HepG2 (cell line): Measurements from ENCODE around the gene COL4A3. TPM values are rescaled to one million over a fixed set of nuclear protein-coding genes. Genes with fewer than 3 reads are reported as not detected.

Source experiments
- ATAC-seq: fragments of 200-7000 bp; cut with Tn5 transposase; 3 replicates; pipeline ENCODE4 v1.9.1; 2020; ENCODE audit warnings: mild to moderate bottlenecking, moderate library complexity
- BruUV-seq: library from RNA; stranded (reverse); fragments of 400-500 nt; replicated peaks from 2 replicates; lab custom pipeline; 2021; lab: Mats Ljungman, UMichigan
- CTCF ChIA-PET: fragments of 300-600 bp; formaldehyde crosslinking; extraction: SDS; loops from one replicate; lab custom pipeline; 2021; ENCODE audit warnings: low total read pairs, inconsistent platforms, low intra/inter-chr PET ratio; lab: Yijun Ruan, JAX
- POLR2A ChIA-PET: fragments of 350-600 bp; sonication (Branson Sonifier 250); formaldehyde crosslinking; loops from one replicate; lab custom pipeline; 2020; ENCODE audit warnings: antibody characterized with exemption, inconsistent platforms; lab: Yijun Ruan, JAX
- DNase-seq: peaks from one replicate; pipeline ENCODE4 v3.0.0-alpha.2; 2015; ENCODE audit warnings: low spot score
- FAIRE-seq: peaks from 3 replicates; lab custom pipeline; 2011; peaks lifted over from hg19 to GRCh38; lab: Jason Lieb, UNC
- H2AFZ ChIP-seq: one replicate; pipeline ENCODE4 v1.6.1; 2011; ENCODE audit warnings: low read length, inconsistent platforms
- H3K27ac ChIP-seq: fragments of 300-600 bp; 3 replicates; pipeline ENCODE4 v1.8.0; 2011; ENCODE audit warnings: mixed run types, mild to moderate bottlenecking, mixed read lengths, low read length, inconsistent platforms; ENCODE audit not compliant: insufficient read depth; ENCODE audit errors: extremely low read length
- H3K27me3 ChIP-seq, 2 experiments: fragments of 200-600 bp in 1 of 2; 2 replicates in 1 of 2; 3 replicates in 1 of 2; pipeline versions ENCODE4 v1.6.0 to v1.8.0; 2011; ENCODE audit warnings: low read length in 2 of 2, mild to moderate bottlenecking in 2 of 2, moderate library complexity in 2 of 2, inconsistent platforms in 1 of 2; ENCODE audit not compliant: insufficient read depth in 2 of 2, control insufficient read depth in 1 of 2
- H3K36me3 ChIP-seq, 2 experiments: fragments of 200-600 bp in 1 of 2; replicated peaks in 1 of 2; 2 replicates in 1 of 2; 3 replicates in 1 of 2; pipeline versions ENCODE4 v1.5.1 to v1.8.0; 2011; ENCODE audit warnings: low read length in 2 of 2, inconsistent platforms in 1 of 2; ENCODE audit not compliant: insufficient read depth in 2 of 2, control insufficient read depth in 1 of 2
- H3K4me1 ChIP-seq: 2 replicates; pipeline ENCODE4 v1.5.1; 2012; ENCODE audit warnings: low read length, inconsistent platforms; ENCODE audit not compliant: insufficient read depth
- H3K4me2 ChIP-seq: 2 replicates; pipeline ENCODE4 v1.6.0; 2011; ENCODE audit warnings: low read depth, low read length, inconsistent platforms
- H3K4me3 ChIP-seq, 3 experiments: fragments of 200-600 bp in 1 of 3; sonication (generic), shearing (Covaris generic) in 1 of 3; replicated peaks in 1 of 3; 2 replicates each; pipeline ENCODE4 v1.5.1; 2011 to 2016; ENCODE audit warnings: low read length in 3 of 3, inconsistent platforms in 2 of 3, low read depth in 2 of 3, mild to moderate bottlenecking in 2 of 3, control low read depth in 1 of 3, mixed read lengths in 1 of 3; ENCODE audit not compliant: insufficient read depth in 1 of 3
- H3K79me2 ChIP-seq: one replicate; pipeline ENCODE4 v1.6.1; 2011; ENCODE audit warnings: low read length, inconsistent platforms; ENCODE audit not compliant: insufficient read depth
- H3K9ac ChIP-seq: 2 replicates; pipeline ENCODE4 v1.6.0; 2011; ENCODE audit warnings: mild to moderate bottlenecking, low read depth, low read length, inconsistent platforms; ENCODE audit not compliant: insufficient read depth
- H3K9me3 ChIP-seq: 2 replicates; pipeline ENCODE4 v1.5.1; 2012; ENCODE audit warnings: mild to moderate bottlenecking, low read length
- H4K20me1 ChIP-seq: 2 replicates; pipeline ENCODE4 v1.6.0; 2011; ENCODE audit warnings: inconsistent platforms, mild to moderate bottlenecking, low read length, moderate library complexity; ENCODE audit not compliant: insufficient read depth
- CERS6 ChIP-seq: sonication (generic); formaldehyde crosslinking; IDR thresholded peaks from 2 replicates; pipeline ENCODE4 v1.5.0; 2020; ENCODE audit warnings: missing genetic modification reagents
- NR2F1 ChIP-seq, 2 experiments: fragments of 450-650 bp in 1 of 2; formaldehyde crosslinking in 1 of 2; IDR thresholded peaks; 2 replicates each; pipeline versions ENCODE4 v1.5.0 to v1.6.1; 2016 to 2020; ENCODE audit warnings: mild to moderate bottlenecking in 1 of 2, missing compliant biosample characterization in 1 of 2, missing genetic modification reagents in 1 of 2, moderate library complexity in 1 of 2
- PRMT3 ChIP-seq: sonication (generic); formaldehyde crosslinking; IDR thresholded peaks from 2 replicates; pipeline ENCODE4 v1.8.1; 2022; ENCODE audit warnings: low read depth, mild to moderate bottlenecking, moderate library complexity, missing genetic modification reagents, borderline replicate concordance
- TFAP4 ChIP-seq: sonication (generic); IDR thresholded peaks from 2 replicates; pipeline ENCODE4 v1.6.1; 2016; ENCODE audit warnings: low read depth, borderline replicate concordance
- ZSCAN31 ChIP-seq: sonication (generic); formaldehyde crosslinking; IDR thresholded peaks from 2 replicates; pipeline ENCODE4 v1.5.0; 2020; ENCODE audit warnings: low read depth, mild to moderate bottlenecking, missing genetic modification reagents
- WGBS: methylation state at CpG from one replicate; pipeline ENCODE4 v1.1.6; 2017; ENCODE audit warnings: low lambda C conversion rate; 5-methylcytosine and 5-hydroxymethylcytosine counted together
- in situ Hi-C: cut with HindIII; loops from 2 replicates; pipeline ENCODE4 v1.10.0; 2017; ENCODE audit warnings: low pct_unique_long_range_greater_than_20kb; ENCODE audit not compliant: extremely low pct_ligation_motif_present
- intact Hi-C: fragments of 100-400 bp; cut with micrococcal nuclease; formaldehyde crosslinking; loops from one replicate; pipeline ENCODE4 v1.10.0; 2022; ENCODE audit not compliant: unreplicated experiment
- polyA plus RNA-seq, 8 experiments: library from polyadenylated mRNA; depleted of rRNA in 3 of 8; stranded (reverse) in 7 of 8; unstranded in 1 of 8; fragments of >200 nt; fragmentation: Illumina TruSeq in 4 of 8; extraction: Trizol in 4 of 8; gene quantifications; 2 replicates each; pipeline versions ENCODE4 v1.2.1 to v1.2.3, GENCODE V29; 2011 to 2016; ENCODE audit warnings: low read depth in 4 of 8, missing spikeins in 1 of 8, mixed read lengths in 1 of 8; ENCODE audit not compliant: insufficient read depth in 1 of 8
- total RNA-seq, 5 experiments: library from RNA; depleted of rRNA; stranded (reverse); fragments of >200 nt; fragmentation: Illumina TruSeq; extraction: Trizol; gene quantifications; 2 replicates each; pipeline ENCODE4 v1.2.3, GENCODE V29; 2016; ENCODE audit warnings: low read depth in 1 of 5
- TF ChIP-seq, protein P1 (sequence below): sonication (generic); formaldehyde crosslinking; IDR thresholded peaks from 2 replicates; pipeline ENCODE4 v1.5.1; 2020; ENCODE audit warnings: mild to moderate bottlenecking, missing genetic modification reagents, borderline replicate concordance

Gene COL4A3
- total and polyA plus RNA-seq, 2 of the 13 experiments (the other 11 are each of a cell fraction or from before 2014, with no cell fraction given): 0.02 TPM; not detected in 1

- no peak overlapping the region for H3K27ac ChIP-seq
- H3K4me3 ChIP-seq: no peak overlapping the region
- H3K9me3 ChIP-seq: no peaks in the 10 kb centered on the region
- H3K36me3 ChIP-seq: no peaks in the 10 kb centered on the region
- TF ChIP-seq TFAP4: peak; percentile 34; the same call in 1 of the 2 replicates
- no peak for TF ChIP-seq NR2F1 (CRISPR knock-in tag; IDR thresholded peaks at IDR 0.05)
- TF ChIP-seq, protein P1, sequence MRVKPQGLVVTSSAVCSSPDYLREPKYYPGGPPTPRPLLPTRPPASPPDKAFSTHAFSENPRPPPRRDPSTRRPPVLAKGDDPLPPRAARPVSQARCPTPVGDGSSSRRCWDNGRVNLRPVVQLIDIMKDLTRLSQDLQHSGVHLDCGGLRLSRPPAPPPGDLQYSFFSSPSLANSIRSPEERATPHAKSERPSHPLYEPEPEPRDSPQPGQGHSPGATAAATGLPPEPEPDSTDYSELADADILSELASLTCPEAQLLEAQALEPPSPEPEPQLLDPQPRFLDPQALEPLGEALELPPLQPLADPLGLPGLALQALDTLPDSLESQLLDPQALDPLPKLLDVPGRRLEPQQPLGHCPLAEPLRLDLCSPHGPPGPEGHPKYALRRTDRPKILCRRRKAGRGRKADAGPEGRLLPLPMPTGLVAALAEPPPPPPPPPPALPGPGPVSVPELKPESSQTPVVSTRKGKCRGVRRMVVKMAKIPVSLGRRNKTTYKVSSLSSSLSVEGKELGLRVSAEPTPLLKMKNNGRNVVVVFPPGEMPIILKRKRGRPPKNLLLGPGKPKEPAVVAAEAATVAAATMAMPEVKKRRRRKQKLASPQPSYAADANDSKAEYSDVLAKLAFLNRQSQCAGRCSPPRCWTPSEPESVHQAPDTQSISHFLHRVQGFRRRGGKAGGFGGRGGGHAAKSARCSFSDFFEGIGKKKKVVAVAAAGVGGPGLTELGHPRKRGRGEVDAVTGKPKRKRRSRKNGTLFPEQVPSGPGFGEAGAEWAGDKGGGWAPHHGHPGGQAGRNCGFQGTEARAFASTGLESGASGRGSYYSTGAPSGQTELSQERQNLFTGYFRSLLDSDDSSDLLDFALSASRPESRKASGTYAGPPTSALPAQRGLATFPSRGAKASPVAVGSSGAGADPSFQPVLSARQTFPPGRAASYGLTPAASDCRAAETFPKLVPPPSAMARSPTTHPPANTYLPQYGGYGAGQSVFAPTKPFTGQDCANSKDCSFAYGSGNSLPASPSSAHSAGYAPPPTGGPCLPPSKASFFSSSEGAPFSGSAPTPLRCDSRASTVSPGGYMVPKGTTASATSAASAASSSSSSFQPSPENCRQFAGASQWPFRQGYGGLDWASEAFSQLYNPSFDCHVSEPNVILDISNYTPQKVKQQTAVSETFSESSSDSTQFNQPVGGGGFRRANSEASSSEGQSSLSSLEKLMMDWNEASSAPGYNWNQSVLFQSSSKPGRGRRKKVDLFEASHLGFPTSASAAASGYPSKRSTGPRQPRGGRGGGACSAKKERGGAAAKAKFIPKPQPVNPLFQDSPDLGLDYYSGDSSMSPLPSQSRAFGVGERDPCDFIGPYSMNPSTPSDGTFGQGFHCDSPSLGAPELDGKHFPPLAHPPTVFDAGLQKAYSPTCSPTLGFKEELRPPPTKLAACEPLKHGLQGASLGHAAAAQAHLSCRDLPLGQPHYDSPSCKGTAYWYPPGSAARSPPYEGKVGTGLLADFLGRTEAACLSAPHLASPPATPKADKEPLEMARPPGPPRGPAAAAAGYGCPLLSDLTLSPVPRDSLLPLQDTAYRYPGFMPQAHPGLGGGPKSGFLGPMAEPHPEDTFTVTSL (CRISPR knock-in tag): no peak
- TF ChIP-seq PRMT3 (CRISPR knock-in tag): no peak
- TF ChIP-seq CERS6 (CRISPR knock-in tag): no peak
- TF ChIP-seq ZSCAN31 (CRISPR knock-in tag): no peak
- H3K4me1 ChIP-seq: no peaks in the 10 kb centered on the region
- in situ Hi-C loops: loop anchor here (5.0 kb wide), 1 partner anchor 115 kb away; no protein-coding TSS in a partner anchor
- ChIA-PET POLR2A (no interaction called here), CTCF (no interaction called here)
- BruUV-seq: no TSS peak
- no peak overlapping the region for H2AFZ ChIP-seq
- intact Hi-C loops: loop anchor here (10.0 kb wide), 1 partner anchor 528 kb away; no protein-coding TSS in a partner anchor
- ATAC-seq (no peak), DNase-seq (no peak), FAIRE-seq (no peak)
- no peaks in the 10 kb centered on the region for H3K79me2 ChIP-seq
- WGBS: 15% methylated on average over 8 of the region's 8 CpGs
- H3K4me2 ChIP-seq: no peak overlapping the region
- H3K27me3 ChIP-seq: peaks cover 2 to 25% of the 10 kb centered on the region in 2 experiments; a peak in 3 of 5 replicates
- no peaks in the 10 kb centered on the region for H4K20me1 ChIP-seq
- H3K9ac ChIP-seq: no peak overlapping the region
Observed at GRCh38 chr2:227127201-227127600, 37.2 kb upstream of the COL4A3 start.
